HG03439 (cell line): Measurements from ENCODE around the gene OPCML.

Source experiments
- ATAC-seq: cut with Tn5 transposase; IDR thresholded peaks from one replicate; pipeline ENCODE4 v1.9.1; 2021; ENCODE audit warnings: mild to moderate bottlenecking, moderate library complexity; ENCODE audit not compliant: unreplicated experiment

Gene OPCML

DNA sequence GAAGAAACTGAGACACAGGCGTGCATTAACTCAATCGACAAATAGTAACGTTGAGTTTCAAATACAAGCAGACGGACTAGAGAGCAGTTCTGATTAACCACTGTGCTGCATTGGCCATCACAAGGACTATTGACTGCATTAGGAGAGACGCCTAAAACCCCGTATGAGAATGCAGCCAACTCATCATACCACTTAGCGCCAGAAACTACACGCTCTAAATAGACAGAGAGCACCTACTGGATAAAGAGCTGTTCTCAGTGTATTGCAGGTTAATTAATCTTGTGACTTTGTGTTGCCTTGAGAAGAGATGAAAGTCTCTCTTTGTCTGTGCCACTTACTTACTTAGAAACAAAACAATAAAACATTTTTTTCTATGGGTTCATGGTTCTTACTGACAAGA, 484.0 kb downstream of the OPCML start:
- ATAC-seq: no peak

DNA sequence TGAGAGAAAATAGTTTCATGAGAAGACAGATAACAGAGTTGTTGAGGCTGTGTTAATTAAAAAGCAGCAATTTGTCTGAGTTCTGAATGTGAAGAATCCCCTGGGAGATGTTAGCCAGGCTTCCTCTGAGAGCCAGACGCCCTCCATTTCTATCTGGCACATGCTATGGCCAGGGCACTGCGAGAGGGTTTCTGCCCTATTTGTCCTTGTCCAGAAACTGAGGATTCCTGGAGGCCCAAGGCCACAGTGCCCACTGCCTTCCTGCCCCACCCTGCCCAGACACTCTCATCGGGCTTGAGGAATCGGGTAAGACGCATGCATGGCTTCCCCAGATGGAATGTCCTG, 484.6 kb downstream of the OPCML start:
- no peak for ATAC-seq

DNA sequence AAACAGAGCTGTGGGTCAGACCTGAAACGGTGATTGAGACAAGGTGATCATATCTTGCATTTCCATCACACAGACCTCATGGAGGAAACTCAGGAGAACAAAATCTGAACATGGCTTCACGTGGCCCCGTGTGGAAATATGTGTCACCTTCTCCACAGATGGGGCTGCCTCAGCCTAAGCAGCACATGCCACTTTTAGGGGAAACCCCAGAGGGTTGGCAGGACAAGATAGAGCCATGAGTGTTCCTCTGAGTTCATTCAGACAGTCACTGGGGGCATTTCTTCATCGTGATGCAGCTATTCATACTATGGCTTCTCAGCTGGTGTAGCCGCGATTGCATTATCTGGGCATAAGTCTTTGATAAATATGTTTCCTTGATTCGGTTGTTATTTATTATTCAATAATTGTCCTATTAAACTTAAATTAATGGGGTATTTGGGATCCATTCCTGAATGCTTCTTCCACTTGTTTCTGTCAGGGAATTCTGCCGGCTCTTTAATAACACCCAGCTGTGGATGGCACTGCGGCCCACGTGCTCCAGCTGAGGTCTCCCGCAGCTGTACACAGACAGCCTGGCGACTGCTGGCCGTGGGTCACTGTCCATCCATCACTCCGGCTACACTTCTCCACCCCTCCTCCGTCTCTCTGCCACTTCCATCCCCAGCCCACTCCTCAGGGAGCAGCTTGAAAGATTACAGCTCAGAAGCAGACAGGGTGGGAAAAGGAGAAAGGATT, 485.1 kb downstream of the OPCML start:
- ATAC-seq: no peak

DNA sequence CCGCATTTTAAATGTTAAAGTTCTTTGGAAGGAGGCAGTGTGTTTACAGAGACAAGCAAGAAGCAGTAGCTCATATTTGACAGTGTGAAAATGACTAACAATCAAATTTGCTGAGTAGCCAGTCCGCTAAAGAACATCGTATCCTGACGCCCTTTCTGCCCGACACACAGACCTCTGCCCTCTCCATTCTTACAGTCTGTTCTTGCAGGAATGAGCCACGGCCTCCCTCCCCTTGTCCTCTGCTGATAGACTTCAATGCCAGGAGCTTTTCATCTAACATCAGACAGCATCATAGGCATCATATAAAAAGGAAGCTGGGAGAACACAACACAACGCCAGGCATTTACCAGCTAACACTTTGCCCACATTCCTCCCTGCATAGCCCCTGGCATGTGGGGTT, 486.0 kb downstream of the OPCML start:
- ATAC-seq: no peak

DNA sequence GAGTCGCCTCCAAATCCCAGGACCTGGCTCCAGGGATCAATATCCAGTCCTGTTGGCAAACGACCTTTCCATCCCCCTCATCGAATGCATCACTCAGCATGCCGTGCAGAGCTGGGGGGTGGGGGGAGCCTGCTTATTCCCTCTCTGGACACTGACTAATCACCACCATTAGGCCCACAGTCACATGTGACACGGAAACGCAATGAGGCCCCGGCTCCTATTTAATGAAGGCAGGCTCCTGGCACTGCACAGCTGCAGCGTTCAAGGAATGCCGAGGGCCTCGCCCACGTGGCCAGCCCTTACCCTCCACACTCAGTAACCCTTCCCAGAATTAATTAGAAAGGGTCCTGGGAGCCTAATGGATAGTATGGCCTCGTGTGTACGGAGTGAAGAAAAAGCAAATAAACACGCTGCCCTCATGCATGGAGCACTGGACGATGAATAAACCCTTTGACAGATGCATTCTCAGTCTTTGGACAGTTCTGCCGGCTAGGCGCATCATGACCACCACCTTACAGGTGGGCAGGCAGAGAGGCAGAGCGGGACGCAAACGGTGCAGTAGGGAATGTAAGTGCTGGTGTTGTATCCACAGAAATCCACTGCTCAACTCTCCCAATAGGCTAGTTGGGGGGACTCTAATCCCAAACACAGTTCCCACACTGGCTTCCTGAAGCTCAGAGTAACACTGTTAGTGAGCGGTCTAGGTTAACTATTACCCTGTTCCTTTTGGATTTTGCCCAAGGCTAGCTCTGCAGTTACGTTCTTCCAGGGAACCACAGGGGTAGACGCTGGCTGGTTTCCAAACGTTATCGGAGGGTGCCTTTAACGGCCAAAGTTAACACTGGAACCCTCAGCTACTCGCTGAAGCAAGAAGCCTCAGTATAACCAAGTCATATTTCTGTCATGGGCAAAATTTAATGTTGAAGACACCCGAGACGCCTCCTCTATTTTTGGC, 490.1 kb downstream of the OPCML start:
- ATAC-seq: no peak

DNA sequence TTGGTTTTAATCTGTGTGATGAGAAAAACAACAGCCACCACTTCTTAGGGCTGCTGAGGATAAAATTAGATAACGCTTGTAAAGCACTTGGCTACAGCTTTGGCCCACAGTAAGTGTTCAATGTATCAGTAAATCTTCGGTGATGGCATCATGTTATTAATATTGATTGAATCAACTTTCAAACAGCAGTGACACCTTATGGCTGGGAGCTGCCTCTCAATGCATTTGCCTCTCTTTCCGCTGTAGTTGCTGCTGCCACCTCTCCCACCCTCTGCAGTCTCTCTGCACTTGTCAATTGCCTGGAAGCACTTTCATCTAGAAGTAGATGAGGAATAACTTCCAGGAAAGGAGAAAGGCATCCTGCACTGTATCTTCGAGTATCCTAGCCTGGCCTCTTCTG, 491.1 kb downstream of the OPCML start:
- no peak for ATAC-seq

DNA sequence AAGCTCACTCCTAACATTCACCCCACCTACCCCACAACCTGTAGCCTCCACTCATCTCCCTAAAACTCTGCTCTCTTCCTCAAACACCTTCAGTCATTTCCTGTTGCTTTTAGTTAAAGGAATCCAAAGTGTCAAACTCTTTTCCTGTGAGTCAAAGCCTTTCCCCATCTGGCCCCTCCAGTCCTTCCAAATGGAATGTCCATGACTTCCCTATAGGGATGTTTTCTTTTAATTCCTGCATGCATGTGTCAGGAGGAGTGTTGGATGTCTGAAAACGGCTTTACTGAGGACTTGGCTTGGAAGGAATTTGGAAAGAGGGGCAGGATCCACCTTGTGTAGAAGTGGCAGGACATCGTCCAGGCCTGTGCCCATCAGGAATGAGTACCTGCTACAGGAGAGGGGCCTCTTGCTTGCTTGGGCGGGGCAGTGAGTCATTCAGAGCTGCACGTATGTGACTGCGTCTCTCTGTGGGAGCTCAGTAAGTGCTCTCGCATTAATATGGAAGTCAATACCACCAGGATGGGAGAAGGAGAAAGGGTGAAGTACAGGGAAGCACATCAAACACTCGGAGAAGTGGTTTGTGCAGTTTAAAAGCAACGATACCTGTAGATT, 491.9 kb downstream of the OPCML start:
- no peak for ATAC-seq

DNA sequence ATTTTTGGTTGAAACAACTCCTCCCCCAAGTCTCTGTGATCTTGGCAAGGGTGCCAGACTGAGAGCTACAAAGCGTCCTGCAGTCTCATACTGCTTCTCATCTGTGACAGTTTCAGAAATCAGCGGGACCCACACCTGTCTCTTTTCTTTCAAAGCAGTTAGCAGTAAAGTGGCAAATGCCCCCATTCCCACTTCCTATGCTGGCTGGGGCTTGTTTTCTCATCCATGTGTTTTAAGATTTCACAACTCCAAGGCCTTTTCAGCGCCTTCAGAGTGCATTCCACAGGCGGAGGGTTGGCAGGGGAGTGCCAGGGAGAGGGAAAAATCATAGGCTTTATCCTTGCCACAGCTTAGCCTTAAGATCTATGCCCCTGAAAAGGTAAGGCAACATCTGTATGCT, 493.5 kb downstream of the OPCML start:
- ATAC-seq: no peak

DNA sequence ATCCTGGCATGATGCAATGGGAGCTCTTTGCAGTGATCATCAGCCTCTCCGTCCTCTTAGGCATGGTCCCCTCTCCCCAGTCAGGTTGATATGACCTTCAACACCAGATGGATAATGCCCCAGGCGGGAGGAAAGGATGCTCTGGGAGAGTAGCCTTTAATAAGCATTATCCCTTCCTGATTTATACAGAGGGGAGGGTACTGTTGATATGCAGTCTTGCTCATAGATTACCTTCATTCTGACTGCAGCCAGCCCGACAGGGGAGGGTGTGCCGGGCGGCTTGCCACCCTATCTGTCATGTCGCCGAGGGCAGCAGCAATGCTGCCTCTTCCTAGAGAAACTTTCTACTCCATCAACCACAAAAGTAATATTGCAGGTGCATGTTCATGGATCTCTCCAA, 497.4 kb downstream of the OPCML start:
- ATAC-seq: no peak

DNA sequence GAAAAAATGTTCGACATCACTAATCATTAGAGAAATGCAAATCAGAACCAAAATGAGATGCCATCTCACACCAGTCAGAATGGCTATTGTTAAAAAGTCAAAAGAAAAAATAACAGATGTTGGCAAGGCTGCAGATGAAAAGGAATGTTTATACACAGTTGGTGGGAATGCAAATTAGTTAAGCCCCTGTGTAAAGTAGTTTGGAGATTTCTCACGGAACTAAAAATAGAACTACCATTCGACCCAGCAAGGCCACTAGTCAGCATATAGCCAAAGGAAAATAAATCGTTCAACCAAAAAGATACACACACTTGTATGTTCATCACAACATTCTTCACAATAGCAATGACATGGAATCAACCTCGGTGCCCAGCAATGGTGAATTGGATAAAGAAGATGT, 503.2 kb downstream of the OPCML start:
- ATAC-seq: no peak

DNA sequence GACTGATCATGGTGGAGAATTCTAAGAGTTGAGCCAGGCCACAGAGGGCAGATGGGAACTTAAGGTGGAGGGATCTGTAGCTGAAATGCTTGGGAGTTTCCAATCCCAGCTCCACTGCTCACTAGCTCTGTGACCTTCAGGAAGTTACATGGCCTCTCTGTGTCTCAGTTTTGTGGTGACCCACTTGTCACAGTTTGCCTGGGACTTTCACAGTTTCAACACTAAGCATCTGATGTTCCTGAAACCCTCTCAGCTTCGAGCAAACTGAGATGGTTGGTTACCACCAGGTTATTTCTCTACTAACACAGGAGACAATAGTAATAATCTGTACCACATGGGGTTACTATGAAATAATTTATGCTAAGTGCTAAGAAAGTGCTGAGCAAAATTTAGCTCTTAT, 505.3 kb downstream of the OPCML start:
- ATAC-seq: no peak

DNA sequence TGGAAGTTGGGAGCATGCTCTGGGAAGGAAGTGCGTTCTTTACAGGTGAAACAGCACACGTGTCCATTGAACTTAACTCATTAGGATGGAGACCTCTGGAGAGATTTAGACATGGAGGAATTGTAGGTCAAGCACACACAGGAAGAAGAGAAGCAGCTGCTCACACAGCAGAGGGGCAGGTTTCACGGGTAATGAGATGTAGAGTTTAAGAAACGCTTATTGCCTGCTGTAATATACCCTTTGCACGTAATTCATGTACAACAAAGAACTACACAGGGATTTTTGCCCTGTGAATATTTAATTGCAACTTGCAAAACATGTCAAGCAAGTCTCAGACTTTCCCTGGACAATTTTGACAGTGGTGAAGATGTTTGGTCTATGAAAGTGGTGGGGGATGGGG, 508.0 kb downstream of the OPCML start:
- ATAC-seq: no peak

DNA sequence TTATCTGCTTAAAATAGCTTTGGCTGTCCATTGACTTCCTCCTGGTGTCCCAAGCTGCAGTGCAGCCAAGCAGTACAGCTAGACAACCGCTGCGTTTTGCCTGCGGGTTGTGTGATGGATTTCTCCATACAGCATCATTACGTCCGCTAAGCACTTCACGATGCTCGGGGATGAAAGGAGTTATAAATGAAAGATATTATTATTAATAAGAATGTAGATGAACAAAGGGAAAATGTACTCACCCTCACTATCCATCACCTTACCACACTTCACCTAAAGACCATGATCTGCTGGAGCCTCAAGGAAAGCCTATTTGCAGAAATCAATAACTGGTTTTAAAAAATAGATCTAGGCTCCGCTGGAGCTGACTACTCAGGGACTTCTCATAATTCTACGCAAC, 509.1 kb downstream of the OPCML start:
- no peak for ATAC-seq

DNA sequence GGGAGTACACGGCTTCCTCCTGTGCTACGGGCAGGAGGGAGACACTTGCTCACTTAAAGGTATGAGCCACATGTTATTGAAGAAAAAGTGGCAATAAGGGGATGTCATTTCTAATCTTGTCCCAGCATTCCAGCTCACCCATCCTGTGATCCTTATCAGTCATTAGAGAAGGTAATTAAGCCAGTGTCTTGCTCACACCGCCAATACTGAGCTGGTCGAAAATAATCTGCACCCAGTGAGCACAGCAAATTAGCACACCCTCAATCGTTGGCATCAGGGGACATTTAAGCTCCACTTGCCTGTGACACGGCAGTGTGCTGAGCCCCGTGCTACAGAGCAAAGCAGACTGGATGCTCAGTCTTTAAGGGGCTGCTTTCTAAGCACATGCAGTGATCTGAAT, 510.7 kb downstream of the OPCML start:
- ATAC-seq: no peak

DNA sequence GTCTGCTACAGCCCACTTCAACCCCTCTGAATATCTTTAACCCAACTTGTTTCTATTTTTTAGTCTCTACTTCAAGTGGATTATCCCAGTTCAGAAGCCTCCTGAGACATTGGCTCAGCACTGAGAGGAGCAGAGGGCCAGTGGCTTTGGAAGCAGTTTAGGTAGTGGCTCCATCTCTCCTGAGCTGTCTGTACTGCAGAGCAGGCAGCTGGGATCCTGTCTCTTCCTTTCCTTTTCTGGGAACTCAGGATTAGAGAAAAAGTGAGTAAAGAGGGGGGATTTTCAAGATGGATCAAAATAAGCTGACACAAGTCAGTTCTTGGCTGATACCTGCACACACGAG, 512.0 kb downstream of the OPCML start:
- no peak for ATAC-seq

DNA sequence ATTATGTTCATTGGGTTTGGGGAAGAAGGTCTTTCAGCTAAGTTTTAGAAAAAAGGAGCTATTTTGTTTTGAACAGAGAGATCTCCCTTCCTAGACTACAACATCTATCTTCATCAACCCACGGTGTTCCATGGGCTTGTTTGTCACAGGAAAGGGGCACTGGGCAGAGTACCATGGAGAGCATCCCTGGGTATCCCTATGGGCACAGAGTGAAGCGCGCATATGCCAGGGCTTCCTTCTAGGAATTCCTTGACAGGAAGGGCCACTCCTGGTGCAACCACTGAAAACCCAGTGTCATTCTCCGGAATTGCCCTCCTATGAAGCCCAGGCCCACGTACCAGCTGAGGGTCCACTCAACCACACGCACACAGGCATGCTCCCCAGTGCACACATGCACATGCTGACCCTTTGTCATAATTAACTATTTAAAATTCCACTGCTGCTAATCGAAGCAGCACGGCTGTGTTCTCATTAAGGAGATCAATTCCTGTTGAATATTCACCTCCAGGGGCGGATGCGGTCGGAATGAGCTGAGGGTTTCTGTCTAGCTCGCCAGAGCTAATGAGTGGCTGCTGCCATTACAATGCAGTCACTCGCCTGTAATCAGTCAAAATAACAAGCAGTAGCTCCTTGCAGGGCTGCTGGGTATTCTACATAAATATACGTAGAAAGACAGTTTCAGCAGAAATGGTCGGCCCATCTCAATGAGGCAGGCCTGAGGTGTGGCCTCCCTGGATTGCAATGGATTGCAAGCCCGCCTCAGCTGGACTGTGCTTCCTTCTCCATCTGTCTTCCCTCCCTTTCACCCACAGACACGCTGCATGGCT, 512.5 kb downstream of the OPCML start:
- no peak for ATAC-seq

DNA sequence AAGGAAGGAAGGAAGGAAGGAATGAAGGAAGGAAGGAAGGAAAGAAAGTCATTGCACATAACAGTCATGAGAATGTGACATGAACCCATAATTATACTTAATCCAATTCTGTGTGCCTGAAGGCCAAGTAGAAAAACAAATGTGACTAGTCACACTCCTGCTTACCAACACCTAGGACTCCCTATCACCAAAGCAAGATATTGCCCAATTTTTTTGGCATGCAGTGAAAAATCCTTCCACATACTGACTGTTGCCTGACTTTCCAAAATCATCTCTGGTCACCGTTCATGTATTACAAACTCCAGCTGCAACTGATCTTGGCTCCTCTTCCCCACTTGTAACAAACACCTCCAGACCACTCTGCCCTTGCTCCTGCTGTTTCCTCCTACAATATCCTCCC, 516.8 kb downstream of the OPCML start:
- no peak for ATAC-seq

DNA sequence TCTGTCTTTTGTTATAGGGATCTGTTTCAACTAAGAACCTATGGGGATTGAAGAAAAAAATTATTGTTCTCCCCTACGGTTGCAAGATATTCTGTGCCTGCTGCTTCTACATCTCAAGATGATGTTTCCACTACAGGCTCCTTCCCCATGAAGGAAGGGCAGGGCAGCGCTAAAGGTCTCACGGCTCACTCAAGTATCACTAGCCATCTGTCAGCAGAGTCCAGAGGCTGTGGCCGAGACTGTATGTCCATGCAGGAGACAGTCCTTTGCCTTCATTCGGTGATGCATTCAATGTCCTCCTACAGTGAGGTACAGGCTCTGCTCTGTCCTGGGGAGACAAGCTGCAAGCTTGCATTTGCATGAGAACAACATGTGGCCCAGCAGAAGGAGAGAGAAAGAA, 518.0 kb downstream of the OPCML start:
- ATAC-seq: no peak

DNA sequence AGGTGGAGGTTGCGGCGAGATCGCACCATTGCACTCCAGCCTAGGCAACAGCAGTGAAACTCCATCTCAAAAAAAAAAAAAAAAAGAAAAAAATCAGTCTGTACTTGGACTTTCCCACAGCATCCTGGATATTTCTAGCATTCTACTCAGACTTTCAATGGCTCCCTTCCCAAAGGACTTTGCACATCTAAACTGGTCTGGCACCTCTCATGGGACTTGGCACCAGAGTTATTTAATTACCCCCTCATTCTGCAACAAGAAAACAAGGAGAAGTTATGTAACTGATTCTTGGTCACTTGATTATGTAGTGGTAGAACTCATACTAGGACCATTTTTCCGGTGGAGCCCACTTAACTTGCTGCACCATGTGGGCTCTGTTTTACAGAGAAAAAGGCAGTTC, 519.5 kb downstream of the OPCML start:
- ATAC-seq: no peak

DNA sequence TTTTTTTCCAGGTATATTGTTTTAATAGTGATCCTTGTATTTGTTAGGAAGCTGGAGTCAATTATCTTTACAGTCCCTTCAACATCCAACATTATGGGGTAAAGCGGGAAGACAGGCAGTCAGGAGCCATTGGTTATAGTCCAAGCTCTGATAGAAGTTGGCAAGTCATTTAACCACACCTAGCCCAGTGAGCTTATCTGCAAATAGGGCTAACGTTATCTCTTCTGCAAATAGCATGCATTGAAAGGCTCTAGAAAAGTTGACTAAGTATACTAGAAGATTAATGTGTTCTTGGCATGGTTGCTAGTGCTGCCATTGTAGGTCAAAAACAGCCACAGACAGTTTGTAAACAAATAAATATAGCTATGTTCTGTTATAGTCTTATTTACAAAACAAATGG, 520.7 kb downstream of the OPCML start:
- no peak for ATAC-seq

DNA sequence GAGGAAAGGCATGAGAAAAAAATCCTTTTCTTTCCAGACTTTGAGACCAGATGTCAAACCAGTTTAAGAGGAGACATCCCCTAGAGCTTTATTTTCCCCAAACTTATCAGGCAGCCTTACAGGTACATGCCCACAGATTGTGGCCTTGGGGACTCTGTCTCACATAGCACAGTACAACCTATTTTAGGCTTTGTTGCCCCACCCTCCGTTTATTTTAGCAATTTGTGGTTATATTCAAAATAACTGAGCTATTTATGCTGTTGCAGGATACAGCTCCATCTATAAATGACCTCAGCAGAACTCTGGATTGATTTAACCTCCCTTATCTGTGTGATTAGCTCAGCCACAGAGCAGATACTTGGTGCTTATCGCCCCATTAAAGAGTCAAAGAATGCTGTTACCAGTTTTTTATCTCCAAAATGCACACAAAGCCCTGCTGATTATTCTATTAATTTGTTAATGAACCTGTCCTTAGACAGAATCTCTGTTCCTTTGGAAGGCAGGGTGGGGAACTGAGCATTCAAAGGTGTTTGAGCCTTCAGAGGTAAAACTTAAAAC, 525.2 kb downstream of the OPCML start:
- ATAC-seq: no peak
